Measurements from ENCODE around the gene KCNC1. TPM values are rescaled to one million over a fixed set of nuclear protein-coding genes. Genes with fewer than 3 reads are reported as not detected.

Gene KCNC1
- total and polyA plus RNA-seq, 2 experiments from 2014 or later = 0.11 TPM; not detected in 1

DNA sequence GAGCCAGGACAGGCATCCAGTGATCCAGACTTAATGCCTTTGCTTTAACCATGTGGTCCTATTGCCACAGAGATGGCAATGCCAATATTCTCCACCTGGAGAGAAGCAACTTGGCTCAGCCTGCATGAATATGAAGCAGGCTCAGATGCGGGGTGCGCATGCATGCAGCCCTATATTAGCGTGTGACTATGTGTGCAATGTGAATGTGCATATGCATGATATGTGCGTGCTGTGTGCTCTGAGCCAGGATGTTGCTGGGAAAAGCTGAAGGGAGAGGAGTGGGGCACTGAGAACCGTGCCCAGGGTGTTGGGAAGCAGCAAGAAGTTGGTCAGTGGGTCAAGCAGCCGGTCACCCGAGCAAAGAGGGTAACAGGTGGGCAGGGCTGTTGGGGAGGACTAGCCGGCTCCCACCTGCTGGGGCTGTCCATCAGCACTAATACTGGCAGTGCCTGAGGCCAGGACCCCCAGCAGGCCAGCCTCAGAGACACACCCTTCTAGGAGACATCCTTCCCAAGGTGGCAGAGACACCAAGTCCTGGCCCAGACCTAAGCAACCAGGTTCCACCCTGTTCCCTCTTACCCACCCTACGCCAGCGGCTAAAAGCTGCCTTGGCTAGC is 40.0 kb upstream of the KCNC1 start (continued):
- TF ChIP-seq, protein P1, sequence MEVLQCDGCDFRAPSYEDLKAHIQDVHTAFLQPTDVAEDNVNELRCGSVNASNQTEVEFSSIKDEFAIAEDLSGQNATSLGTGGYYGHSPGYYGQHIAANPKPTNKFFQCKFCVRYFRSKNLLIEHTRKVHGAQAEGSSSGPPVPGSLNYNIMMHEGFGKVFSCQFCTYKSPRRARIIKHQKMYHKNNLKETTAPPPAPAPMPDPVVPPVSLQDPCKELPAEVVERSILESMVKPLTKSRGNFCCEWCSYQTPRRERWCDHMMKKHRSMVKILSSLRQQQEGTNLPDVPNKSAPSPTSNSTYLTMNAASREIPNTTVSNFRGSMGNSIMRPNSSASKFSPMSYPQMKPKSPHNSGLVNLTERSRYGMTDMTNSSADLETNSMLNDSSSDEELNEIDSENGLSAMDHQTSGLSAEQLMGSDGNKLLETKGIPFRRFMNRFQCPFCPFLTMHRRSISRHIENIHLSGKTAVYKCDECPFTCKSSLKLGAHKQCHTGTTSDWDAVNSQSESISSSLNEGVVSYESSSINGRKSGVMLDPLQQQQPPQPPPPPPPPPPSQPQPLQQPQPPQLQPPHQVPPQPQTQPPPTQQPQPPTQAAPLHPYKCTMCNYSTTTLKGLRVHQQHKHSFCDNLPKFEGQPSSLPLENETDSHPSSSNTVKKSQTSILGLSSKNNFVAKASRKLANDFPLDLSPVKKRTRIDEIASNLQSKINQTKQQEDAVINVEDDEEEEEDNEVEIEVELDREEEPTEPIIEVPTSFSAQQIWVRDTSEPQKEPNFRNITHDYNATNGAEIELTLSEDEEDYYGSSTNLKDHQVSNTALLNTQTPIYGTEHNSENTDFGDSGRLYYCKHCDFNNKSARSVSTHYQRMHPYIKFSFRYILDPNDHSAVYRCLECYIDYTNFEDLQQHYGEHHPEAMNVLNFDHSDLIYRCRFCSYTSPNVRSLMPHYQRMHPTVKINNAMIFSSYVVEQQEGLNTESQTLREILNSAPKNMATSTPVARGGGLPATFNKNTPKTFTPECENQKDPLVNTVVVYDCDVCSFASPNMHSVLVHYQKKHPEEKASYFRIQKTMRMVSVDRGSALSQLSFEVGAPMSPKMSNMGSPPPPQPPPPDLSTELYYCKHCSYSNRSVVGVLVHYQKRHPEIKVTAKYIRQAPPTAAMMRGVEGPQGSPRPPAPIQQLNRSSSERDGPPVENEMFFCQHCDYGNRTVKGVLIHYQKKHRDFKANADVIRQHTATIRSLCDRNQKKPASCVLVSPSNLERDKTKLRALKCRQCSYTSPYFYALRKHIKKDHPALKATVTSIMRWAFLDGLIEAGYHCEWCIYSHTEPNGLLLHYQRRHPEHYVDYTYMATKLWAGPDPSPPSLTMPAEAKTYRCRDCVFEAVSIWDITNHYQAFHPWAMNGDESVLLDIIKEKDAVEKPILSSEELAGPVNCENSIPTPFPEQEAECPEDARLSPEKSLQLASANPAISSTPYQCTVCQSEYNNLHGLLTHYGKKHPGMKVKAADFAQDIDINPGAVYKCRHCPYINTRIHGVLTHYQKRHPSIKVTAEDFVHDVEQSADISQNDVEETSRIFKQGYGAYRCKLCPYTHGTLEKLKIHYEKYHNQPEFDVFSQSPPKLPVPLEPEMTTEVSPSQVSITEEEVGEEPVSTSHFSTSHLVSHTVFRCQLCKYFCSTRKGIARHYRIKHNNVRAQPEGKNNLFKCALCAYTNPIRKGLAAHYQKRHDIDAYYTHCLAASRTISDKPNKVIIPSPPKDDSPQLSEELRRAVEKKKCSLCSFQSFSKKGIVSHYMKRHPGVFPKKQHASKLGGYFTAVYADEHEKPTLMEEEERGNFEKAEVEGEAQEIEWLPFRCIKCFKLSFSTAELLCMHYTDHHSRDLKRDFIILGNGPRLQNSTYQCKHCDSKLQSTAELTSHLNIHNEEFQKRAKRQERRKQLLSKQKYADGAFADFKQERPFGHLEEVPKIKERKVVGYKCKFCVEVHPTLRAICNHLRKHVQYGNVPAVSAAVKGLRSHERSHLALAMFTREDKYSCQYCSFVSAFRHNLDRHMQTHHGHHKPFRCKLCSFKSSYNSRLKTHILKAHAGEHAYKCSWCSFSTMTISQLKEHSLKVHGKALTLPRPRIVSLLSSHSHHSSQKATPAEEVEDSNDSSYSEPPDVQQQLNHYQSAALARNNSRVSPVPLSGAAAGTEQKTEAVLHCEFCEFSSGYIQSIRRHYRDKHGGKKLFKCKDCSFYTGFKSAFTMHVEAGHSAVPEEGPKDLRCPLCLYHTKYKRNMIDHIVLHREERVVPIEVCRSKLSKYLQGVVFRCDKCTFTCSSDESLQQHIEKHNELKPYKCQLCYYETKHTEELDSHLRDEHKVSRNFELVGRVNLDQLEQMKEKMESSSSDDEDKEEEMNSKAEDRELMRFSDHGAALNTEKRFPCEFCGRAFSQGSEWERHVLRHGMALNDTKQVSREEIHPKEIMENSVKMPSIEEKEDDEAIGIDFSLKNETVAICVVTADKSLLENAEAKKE (CRISPR knock-in tag; IDR thresholded peaks at IDR 0.05) = no peak
- TF ChIP-seq STAT1 (IDR thresholded peaks at IDR 0.05; ENCODE audit: unreplicated experiment) (no peak), CREB1 (CRISPR knock-in tag; IDR thresholded peaks at IDR 0.05; ENCODE audit: low read depth) (no peak)

DNA sequence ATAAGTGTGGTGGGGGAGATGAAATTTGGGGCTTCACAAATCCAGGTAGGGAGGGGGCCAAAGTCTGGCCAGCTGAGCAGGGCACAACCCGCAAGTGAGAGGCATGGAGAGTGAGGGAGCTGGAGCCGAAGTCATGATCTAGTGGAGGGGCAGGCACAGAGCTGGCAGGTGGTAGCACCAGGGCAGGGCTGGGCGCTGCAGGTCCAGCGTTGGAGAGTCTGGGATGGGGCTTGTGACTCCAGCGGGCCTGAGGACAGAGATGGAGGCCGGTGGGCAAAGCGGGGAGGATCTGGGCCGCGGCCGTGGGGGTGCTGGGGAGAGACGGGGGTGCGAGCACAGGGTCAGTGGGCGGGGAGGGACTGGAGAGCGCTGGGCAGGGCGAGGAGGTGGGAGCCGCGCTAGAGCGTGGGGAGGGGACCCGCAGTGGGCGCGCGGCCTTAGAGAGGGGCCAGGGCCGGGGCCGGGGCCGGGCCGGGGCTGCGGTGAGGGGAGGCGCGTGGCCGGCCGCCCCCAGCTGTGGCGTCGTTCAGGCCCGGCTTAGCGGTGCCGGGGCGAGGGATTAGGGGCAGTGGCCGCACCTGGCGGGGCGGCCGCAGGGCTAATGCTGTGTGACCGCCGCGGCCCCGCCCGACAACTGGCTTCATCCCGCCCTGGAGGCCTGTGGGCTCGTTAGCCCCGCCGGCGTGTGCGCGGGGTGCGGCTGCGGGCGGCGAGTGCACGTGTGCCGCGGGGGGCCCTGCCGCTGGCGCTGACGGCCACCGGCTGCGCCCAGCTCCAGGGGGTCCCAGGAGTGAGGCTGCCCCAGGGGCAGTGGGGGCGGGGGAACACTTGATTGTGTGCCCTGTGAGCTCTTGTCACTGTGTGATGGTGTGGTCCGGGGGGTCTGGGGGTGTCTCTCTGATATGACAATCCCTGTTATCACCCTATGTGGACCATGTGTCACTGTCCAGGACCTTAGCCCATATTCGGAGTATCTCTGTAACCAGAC is 38.8 kb upstream of the KCNC1 start:
- peaks cover 57% of the 10 kb centered on the region for H3K27me3 ChIP-seq (ENCODE audit: insufficient read depth)
- peak; percentile 84 for ATAC-seq
- Mint-ChIP-seq H3K36me3 (ENCODE audit: low read depth) (no peaks in the 10 kb centered on the region), H3K4me1 (0 out of 3 replicates have a peak, but pooled peaks cover 4% of the 10 kb centered on the region), H3K27me3 (ENCODE audit: insufficient read depth, low read depth, poor library complexity) (peaks cover 28% of the 10 kb centered on the region), H3K4me3 (peak overlapping the region; percentile 66), H3K27ac (no peak overlapping the region), H3K9me3 (no peaks in the 10 kb centered on the region)
- H4K20me1 ChIP-seq (replicated peaks; ENCODE audit: insufficient read depth) = peaks cover 3% of the 10 kb centered on the region; the same call in 1 of the 2 replicates
- peak overlapping the region; percentile 53 for H3K4me3 ChIP-seq
- H3K4me1 ChIP-seq (ENCODE audit: insufficient read depth) = no peaks in the 10 kb centered on the region
- no peaks in the 10 kb centered on the region for H3K79me2 ChIP-seq (replicated peaks; ENCODE audit: insufficient read depth)
- no peaks in the 10 kb centered on the region for H3K9me2 ChIP-seq (ENCODE audit: insufficient read depth)
- H3K36me3 ChIP-seq (ENCODE audit: insufficient read depth) = no peaks in the 10 kb centered on the region
- peak overlapping the region; percentile 76; the same call in 1 of the 2 replicates for H2AFZ ChIP-seq
- peak; percentile 59 for DNase-seq (ENCODE audit: low spot score)
- no peaks in the 10 kb centered on the region for H3F3A ChIP-seq (replicated peaks; ENCODE audit: low read depth)
- peak overlapping the region; percentile 79 for H3K4me2 ChIP-seq
- H3K27ac ChIP-seq (ENCODE audit: low read depth) = no peak overlapping the region
- TF ChIP-seq POLR2AphosphoS5 (IDR thresholded peaks at IDR 0.05; ENCODE audit: low read depth) (no peak), EZH2phosphoT487 (IDR thresholded peaks at IDR 0.05; ENCODE audit: unreplicated experiment) (no peak), CREB1 (CRISPR knock-in tag; IDR thresholded peaks at IDR 0.05; ENCODE audit: low read depth) (no peak), STAT1 (IDR thresholded peaks at IDR 0.05; ENCODE audit: unreplicated experiment) (no peak), EZH2 (IDR thresholded peaks at IDR 0.05; ENCODE audit: low read depth, unreplicated experiment) (no peak), ZNF114 (CRISPR knock-in tag; IDR thresholded peaks at IDR 0.05) (no peak), ZNF331 (CRISPR knock-in tag; IDR thresholded peaks at IDR 0.05; ENCODE audit: low read depth) (no peak), NANOG (IDR thresholded peaks at IDR 0.05; ENCODE audit: borderline replicate concordance) (no peak)
- TF ChIP-seq, protein P2, sequence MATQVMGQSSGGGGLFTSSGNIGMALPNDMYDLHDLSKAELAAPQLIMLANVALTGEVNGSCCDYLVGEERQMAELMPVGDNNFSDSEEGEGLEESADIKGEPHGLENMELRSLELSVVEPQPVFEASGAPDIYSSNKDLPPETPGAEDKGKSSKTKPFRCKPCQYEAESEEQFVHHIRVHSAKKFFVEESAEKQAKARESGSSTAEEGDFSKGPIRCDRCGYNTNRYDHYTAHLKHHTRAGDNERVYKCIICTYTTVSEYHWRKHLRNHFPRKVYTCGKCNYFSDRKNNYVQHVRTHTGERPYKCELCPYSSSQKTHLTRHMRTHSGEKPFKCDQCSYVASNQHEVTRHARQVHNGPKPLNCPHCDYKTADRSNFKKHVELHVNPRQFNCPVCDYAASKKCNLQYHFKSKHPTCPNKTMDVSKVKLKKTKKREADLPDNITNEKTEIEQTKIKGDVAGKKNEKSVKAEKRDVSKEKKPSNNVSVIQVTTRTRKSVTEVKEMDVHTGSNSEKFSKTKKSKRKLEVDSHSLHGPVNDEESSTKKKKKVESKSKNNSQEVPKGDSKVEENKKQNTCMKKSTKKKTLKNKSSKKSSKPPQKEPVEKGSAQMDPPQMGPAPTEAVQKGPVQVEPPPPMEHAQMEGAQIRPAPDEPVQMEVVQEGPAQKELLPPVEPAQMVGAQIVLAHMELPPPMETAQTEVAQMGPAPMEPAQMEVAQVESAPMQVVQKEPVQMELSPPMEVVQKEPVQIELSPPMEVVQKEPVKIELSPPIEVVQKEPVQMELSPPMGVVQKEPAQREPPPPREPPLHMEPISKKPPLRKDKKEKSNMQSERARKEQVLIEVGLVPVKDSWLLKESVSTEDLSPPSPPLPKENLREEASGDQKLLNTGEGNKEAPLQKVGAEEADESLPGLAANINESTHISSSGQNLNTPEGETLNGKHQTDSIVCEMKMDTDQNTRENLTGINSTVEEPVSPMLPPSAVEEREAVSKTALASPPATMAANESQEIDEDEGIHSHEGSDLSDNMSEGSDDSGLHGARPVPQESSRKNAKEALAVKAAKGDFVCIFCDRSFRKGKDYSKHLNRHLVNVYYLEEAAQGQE (IDR thresholded peaks at IDR 0.05; ENCODE audit: unreplicated experiment) = no peak

All from GM23338 (cell line).